Panc1 (cell line): ENCODE results near the gene ZNFX1. TPM values are rescaled to one million over a fixed set of nuclear protein-coding genes. Genes with fewer than 3 reads are reported as not detected.

ENCODE experiments used
- ATAC-seq: fragments of 200-7000 bp; cut with Tn5 transposase; 2 replicates; pipeline ENCODE4 v1.9.1; 2020; ENCODE audit warnings: mild to moderate bottlenecking, moderate library complexity
- BruUV-seq: library from RNA; stranded (reverse); fragments of 400-500 nt; replicated peaks from 2 replicates; lab custom pipeline; 2021; lab: Mats Ljungman, UMichigan
- CTCF ChIA-PET: fragments of 300-600 bp; sonication (Branson Sonifier 250); formaldehyde crosslinking; loops from one replicate; lab custom pipeline; 2022; ENCODE audit warnings: antibody characterized with exemption; lab: Charles Lee
- POLR2A ChIA-PET: fragments of 300-600 bp; sonication (Branson Sonifier 250); formaldehyde crosslinking; loops from one replicate; lab custom pipeline; 2022; ENCODE audit warnings: antibody characterized with exemption; lab: Charles Lee
- DNase-seq: peaks from one replicate; pipeline ENCODE4 v3.0.0-alpha.2; 2010; ENCODE audit warnings: low read depth, low spot score
- H3K27ac ChIP-seq: 2 replicates; pipeline ENCODE4 v1.5.1; 2011; ENCODE audit warnings: mild to moderate bottlenecking, low read length, inconsistent platforms
- H3K27me3 ChIP-seq: fragments of 200-500 bp; sonication (Bioruptor generic); 2 replicates; pipeline ENCODE4 v1.6.0; 2014; ENCODE audit warnings: low read length, inconsistent platforms; ENCODE audit not compliant: control insufficient read depth, insufficient read depth
- H3K36me3 ChIP-seq: fragments of 200-500 bp; sonication (Bioruptor generic); 2 replicates; pipeline ENCODE4 v1.5.1; 2014; ENCODE audit warnings: inconsistent platforms, mild to moderate bottlenecking, low read length, moderate library complexity; ENCODE audit not compliant: control insufficient read depth, insufficient read depth
- H3K4me1 ChIP-seq: 2 replicates; pipeline ENCODE4 v1.5.1; 2011; ENCODE audit warnings: inconsistent platforms, mild to moderate bottlenecking, low read length, moderate library complexity; ENCODE audit not compliant: control insufficient read depth, insufficient read depth
- H3K4me3 ChIP-seq, 2 experiments: 2 replicates each; pipeline ENCODE4 v1.5.1; 2011 to 2012; ENCODE audit warnings: low read depth in 2 of 2, low read length in 2 of 2, mild to moderate bottlenecking in 2 of 2, inconsistent platforms in 1 of 2, moderate library complexity in 1 of 2
- H3K9me3 ChIP-seq: fragments of 200-500 bp; sonication (Bioruptor generic); 2 replicates; pipeline ENCODE4 v1.5.1; 2014; ENCODE audit warnings: low read depth, mild to moderate bottlenecking, inconsistent platforms, low read length, moderate library complexity; ENCODE audit not compliant: control insufficient read depth, insufficient read depth
- CTCF ChIP-seq: fragments of 450-650 bp; IDR thresholded peaks from 2 replicates; pipeline ENCODE4 v1.5.1; 2017; ENCODE audit warnings: mild to moderate bottlenecking
- POLR2AphosphoS5 ChIP-seq: IDR thresholded peaks from 2 replicates; pipeline ENCODE4 v1.6.1; 2012; ENCODE audit warnings: mild to moderate bottlenecking, low read depth, low read length, moderate library complexity
- REST ChIP-seq, 2 experiments: IDR thresholded peaks; 2 replicates each; pipeline ENCODE4 v1.6.1; 2011 to 2012; ENCODE audit warnings: low read depth in 2 of 2, control low read depth in 1 of 2, low read length in 1 of 2, mild to moderate bottlenecking in 1 of 2, moderate library complexity in 1 of 2; ENCODE audit not compliant: insufficient read depth in 1 of 2
- SIN3A ChIP-seq: IDR thresholded peaks from 2 replicates; pipeline ENCODE4 v1.6.1; 2012; ENCODE audit warnings: low read depth, mild to moderate bottlenecking, low read length, moderate library complexity, borderline replicate concordance; ENCODE audit not compliant: insufficient read depth
- TCF7L2 ChIP-seq: IDR thresholded peaks from 2 replicates; pipeline ENCODE4 v1.6.1; 2011; ENCODE audit warnings: mild to moderate bottlenecking, low read depth, low read length, inconsistent platforms
- in situ Hi-C: cut with HindIII; loops from 2 replicates; pipeline ENCODE4 v1.10.0; 2016; ENCODE audit warnings: low sequenced_read_pairs, low pct_unique_long_range_greater_than_20kb
- intact Hi-C: fragments of 100-400 bp; cut with micrococcal nuclease; formaldehyde crosslinking; loops from one replicate; pipeline ENCODE4 v1.10.0; 2022; ENCODE audit not compliant: unreplicated experiment
- total RNA-seq: library from RNA; stranded (reverse); gene quantifications from one replicate; pipeline ENCODE4 v1.2.1, GENCODE V29; 2021; ENCODE audit not compliant: unreplicated experiment

Gene ZNFX1
- total RNA-seq, 1 experiment from 2014 or later = 39.4 TPM

DNA sequence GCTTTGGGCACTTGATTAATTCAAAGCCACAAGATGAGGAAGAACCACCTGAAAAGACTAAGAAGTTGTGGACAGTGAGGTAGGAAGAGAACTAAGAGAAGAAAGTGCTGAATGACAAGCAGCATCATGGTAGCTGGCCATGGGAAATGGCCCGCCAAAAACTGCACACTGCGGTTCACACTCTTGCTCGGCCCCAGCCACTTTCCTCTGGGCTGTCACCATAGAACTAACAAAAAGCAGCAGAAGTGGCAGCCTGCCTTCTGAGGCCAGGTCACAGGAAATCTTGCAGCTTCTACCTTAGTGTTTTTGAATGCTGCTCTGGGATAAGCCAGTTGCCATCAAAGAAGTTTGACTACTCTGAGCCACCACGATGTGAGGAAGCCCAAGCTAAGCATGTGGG, 34.8 kb upstream of the ZNFX1 start:
- in situ Hi-C loops = no loop called here
- no peak for DNase-seq
- no peaks in the 10 kb centered on the region for H3K9me3 ChIP-seq
- no peaks in the 10 kb centered on the region for H3K4me1 ChIP-seq
- H3K27me3 ChIP-seq = peaks cover under 1% of the 10 kb centered on the region; the same call in 1 of the 2 replicates
- H3K36me3 ChIP-seq = no peaks in the 10 kb centered on the region
- TF ChIP-seq REST (IDR thresholded peaks at IDR 0.05; ENCODE audit: insufficient read depth in 1 of 2, low read depth in 2 of 2, low read length in 1 of 2) = no peak
- no peak for TF ChIP-seq CTCF
- no peak for TF ChIP-seq POLR2AphosphoS5
- TF ChIP-seq SIN3A = no peak
- no peak for TF ChIP-seq TCF7L2
- ATAC-seq = no peak
- H3K4me3 ChIP-seq = no peak overlapping the region
- no peak overlapping the region for H3K27ac ChIP-seq
- no TSS peak for BruUV-seq
- intact Hi-C loops = no loop called here
- POLR2A ChIA-PET = no interaction called here
- CTCF ChIA-PET = no interaction called here

DNA sequence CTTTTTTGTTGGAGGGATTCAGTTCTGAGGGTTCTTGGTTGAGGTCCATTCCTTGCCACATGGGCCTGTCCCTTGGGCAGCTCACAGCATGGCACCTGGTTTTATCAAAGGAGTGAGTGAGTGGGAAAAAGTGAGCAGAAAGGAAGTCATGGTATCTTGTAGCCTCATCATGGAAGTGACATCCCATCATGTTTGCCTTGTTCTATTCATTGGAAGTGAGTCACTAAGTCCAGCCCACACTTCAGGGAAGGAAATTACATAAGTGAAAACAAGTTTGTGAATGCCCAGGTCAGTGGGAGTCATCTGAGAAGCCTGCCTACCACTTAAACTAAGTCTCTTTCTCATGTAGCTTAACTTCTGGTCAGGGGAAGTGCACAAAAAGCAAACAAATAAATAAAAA, 32.8 kb upstream of the ZNFX1 start:
- intact Hi-C loops (no loop called here), in situ Hi-C loops (no loop called here)
- H3K4me1 ChIP-seq = no peaks in the 10 kb centered on the region
- no peaks in the 10 kb centered on the region for H3K36me3 ChIP-seq
- DNase-seq = no peak
- H3K4me3 ChIP-seq = no peak overlapping the region
- no peak overlapping the region for H3K27ac ChIP-seq
- POLR2A ChIA-PET = no interaction called here
- CTCF ChIA-PET = interaction anchor here (2.4 kb wide), 1 partner anchor 9 kb away, joined by 8 read pairs; no protein-coding TSS in a partner anchor
- TF ChIP-seq REST (IDR thresholded peaks at IDR 0.05; ENCODE audit: insufficient read depth in 1 of 2, low read depth in 2 of 2, low read length in 1 of 2) (no peak), POLR2AphosphoS5 (no peak), SIN3A (no peak), TCF7L2 (no peak), CTCF (no peak)
- ATAC-seq = no peak
- H3K27me3 ChIP-seq = no peaks in the 10 kb centered on the region; the same call in 1 of the 2 replicates
- no TSS peak for BruUV-seq
- H3K9me3 ChIP-seq = no peaks in the 10 kb centered on the region
